ENCODE measurements around the gene CNST.
"Not testable (repeated sequence)": the region's sequence is repeated elsewhere in the genome, so short reads cannot be mapped to it uniquely, and the experiment has no call there.

Gene CNST

DNA sequence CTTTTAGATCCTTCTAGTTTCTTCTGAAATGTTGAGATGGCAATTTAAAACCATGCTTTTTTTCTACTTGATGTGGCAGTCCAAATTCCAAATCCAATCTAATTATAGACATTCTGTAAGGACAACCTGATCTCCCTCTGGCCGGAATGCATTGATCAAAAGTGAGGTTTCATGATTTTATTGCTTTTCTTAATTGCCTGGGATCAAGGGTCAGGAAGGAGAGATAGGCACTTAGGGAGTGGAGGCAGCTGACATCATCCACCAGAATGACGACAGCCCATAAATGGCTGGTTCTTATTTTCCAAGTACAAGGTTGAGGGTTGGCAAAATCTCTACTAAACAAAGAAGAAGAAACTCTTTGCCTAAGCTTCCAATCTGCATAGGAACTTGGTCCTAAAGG, 111.6 kb downstream of the CNST start:
- no peak for DNase-seq (ENCODE audit: low read depth)

GRCh38 chr1:246678816-246679793, 112.8 kb downstream of the CNST start:
- no peak for DNase-seq (ENCODE audit: low read depth)

GRCh38 chr1:246679794-246680177, 113.5 kb downstream of the CNST start:
- no peak for DNase-seq (ENCODE audit: low read depth)

DNA sequence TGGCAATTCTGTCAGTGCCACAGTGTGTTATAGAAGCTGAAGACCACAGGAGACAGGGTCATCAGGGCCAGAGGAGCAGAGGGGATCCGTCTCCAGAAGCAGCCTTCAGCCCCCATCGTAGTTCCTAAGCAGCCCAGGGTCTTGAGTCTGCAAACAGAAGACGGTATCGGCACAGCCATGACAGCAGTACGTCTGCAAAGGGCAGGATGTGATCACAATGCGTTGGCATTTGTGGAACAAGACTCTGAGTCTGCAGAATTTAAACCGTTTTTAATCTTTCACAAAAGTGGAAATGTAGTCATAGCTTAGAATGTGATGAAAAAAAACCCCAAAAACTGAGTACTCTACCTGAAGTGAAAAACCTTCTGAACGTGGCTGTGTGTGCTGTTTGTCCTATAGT, 113.9 kb downstream of the CNST start:
- no peak for DNase-seq (ENCODE audit: low read depth)

DNA sequence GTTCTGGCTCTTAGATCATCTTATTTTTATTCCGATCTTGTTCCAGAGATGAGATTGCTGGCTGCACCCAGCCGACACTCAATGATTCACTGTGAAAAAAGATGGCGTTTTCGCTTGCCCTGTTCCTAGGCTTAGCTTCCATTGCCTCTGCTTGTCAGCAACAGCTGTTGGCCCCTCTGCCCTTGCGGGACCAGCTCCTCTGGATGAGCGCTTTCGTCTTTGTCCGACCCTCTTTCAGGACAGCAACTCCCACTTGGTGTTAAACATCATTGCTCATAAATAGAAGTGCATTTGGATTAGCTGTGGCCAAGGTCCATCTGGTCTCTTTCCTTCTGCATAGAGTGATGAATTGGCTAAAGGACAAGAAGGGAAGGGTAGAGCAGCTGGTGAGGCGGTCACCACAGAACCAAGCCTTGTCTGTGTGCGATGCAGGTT, 114.5 kb downstream of the CNST start:
- no peak for DNase-seq (ENCODE audit: low read depth)

DNA sequence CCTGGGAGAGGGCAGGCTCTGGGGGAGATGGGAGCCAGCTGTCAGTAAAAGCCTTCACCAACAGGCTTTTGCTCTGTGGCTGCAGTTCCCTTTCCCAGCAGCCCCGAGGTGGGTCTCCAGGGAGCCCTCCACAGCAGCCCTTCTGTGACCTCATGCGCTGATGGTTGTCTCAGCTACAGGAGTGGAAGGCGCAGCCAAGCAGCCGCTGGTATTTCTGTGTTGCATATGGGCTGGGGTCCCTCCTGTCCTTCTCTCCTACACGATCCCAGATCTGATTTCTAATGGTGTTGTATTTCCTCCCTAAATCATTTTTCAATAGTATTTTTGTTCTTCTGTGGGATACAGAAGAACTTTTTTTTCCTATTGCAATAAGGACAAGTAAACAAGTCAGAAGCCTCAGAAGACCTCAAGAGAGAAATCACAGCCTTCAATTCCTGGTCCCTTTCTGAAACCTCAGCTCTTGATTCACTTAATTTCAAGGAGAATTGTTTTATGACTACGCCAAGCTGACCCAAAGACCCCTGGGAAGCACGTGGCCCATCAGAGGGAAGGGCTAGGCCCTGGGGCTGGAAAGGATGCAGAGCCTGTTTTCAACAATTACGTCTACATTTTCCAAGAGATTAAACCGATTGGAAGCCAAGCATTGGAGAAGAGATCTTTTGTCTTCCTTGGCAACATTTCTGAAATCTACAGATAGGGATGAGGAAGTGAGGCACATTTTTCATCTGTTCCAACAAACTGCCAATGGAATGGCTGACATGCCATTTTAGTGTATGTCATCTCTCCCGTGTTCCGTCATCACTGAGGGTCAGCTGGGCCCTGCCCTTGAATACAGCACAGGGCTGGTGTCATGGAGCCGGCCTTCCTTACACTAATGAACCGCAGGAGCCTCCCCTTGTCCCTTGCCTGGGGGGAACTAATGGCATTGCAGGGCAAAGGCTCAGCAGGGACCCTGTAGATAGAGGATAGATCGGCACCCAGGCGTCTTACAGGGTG, 115.9 kb downstream of the CNST start:
- DNase-seq (ENCODE audit: low read depth) = no peak

DNA sequence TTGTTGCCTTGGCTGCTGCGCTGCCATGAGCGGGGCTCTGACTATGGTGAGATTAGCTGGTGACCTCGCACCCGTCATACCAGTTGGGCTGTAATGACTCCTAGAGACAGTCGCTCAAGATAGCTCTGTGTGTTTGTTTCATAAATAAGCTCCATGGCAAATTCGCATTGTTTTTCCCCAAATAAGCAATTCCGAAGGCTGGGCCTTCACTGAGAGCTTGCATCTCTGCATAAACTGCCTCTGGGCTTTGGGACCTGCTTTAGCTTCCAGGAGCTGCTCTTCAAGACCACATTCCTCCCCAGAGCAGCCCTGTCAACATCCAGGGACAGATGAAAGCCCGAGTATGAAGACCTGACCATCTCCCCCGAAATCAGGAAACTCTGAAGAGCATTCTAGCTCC, 117.3 kb downstream of the CNST start:
- no peak for DNase-seq (ENCODE audit: low read depth)

- no peak for DNase-seq (ENCODE audit: low read depth)
Observed at GRCh38 chr1:246687002-246687401, 120.7 kb downstream of the CNST start.

GRCh38 chr1:246689409-246690008, 123.3 kb downstream of the CNST start:
- no peak for DNase-seq (ENCODE audit: low read depth)

GRCh38 chr1:246690100-246690499, 123.8 kb downstream of the CNST start:
- DNase-seq (ENCODE audit: low read depth) = no peak

- no peak for DNase-seq (ENCODE audit: low read depth)
Observed at GRCh38 chr1:246691622-246692495, 125.6 kb downstream of the CNST start.

DNA sequence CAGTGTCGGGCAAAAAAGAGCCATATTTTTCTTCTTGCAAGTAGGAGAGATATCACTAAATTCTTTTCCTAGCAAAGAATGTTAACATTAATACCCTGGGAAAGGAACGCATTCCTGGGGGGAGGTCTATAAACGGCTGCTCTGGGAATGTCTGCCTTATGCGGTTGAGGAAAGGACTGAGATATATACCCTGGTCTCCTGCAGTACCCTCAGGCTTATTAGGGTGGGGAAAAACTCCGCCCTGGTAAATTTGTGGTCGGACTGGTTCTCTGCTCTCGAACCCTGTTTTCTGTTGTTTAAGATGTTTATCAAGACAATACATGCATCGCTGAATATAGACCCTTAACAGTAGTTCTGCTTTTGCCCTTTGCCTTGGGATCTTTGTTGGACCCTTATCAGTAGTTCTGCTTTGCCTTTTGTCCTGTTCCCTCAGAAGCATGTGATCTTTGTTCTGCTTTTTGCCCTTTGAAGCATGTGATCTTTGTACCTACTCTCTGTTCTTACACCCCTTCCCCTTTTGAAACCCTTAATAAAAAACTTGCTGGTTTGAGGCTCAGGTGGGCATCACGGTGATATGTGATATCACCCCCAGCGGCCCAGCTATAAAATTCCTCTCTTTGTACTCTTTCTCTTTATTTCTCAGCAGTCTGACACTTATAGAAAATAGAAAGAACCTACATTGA, 128.1 kb downstream of the CNST start:
- DNase-seq (ENCODE audit: low read depth) = not testable (repeated sequence)

DNA sequence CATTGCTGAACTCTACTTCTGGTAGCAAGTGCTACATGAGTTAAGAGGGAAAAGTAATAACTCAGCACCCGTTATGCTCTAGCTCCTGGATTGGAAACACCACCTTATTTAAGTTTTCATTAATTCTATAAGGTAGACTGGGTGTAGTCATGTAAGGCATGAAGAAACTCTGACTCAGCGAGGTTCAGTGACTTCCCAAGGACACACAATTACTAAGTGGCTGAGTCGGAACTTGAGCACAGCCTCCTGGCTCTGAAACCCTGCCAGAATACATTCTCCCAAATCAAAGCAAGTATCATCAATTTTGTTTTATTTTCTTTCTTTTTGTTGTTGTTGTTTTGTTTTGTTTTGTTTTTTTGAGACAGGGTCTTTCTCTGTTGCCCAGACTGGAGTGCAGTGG, 128.9 kb downstream of the CNST start:
- no peak for DNase-seq (ENCODE audit: low read depth)

GRCh38 chr1:246695666-246696065, 129.4 kb downstream of the CNST start:
- no peak for DNase-seq (ENCODE audit: low read depth)

GRCh38 chr1:246698466-246699094, 132.3 kb downstream of the CNST start:
- no peak for DNase-seq (ENCODE audit: low read depth)

DNA sequence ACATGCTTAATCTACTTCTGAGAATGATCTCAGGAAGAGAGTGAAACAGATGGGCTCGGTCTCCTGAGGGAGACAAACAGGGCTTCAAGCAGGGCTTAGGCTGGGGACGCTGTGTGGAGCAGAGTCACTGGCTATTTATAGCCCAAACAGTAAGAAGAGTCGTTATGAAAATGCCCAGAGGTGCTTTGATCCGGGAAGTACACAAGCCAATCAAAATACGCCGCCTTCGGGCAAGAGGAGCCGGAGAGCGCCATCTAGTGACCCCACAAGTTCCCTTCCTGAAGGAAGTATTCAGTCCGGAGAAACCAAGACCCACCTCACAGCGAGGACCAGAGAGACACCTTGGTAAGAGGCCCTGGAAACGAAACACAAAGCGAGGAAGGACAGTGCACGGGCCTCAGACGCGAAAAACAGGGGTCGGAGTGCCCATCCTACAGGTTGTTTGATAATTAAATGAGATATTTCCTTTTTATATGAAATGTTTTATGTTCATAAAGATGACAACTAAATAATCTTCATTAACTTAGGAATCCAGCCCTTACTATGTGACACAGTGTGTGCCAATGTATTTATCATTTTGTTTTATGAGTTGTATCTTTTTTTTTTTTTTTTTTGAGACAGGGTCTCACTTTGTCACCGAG, 133.0 kb downstream of the CNST start:
- peak; percentile 50 for DNase-seq (ENCODE audit: low read depth)

- no peak for DNase-seq (ENCODE audit: low read depth)
Observed at GRCh38 chr1:246703581-246703980, 137.3 kb downstream of the CNST start.

- DNase-seq (ENCODE audit: low read depth) = no peak
Observed at GRCh38 chr1:246705368-246705767, 139.1 kb downstream of the CNST start.

GRCh38 chr1:246708166-246708565, 141.9 kb downstream of the CNST start:
- no peak for DNase-seq (ENCODE audit: low read depth)

DNA sequence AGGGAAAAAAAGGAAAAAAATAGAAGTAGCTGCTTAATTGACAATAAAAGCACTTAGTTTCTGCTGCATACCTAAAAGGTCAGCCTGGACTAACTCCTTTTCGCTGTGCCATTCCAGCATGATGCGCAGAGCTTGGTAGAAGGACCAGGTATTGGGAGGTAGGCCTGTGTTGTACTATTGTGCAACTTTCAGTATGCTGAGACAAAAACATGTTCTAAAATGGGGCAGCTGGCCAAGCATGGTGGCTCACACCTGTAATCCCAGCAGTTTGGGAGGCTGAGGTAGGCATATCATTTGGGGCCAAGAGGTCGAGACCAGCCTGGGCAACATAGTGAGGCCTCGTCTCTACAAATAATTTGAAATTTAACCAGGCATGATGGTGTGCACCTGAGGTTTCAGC, 142.9 kb downstream of the CNST start:
- DNase-seq (ENCODE audit: low read depth) = no peak

Measured in T-helper 22 cell (primary cell).